Bronchus fibroblast of lung (primary cell): ENCODE data around the gene HBQ1. TPM values are rescaled to one million over a fixed set of nuclear protein-coding genes. Genes with fewer than 3 reads are reported as not detected.

Source experiments
- total RNA-seq: library from RNA; depleted of rRNA; stranded (reverse); fragments of >200 nt; gene quantifications from 2 replicates; pipeline ENCODE4 v1.2.3, GENCODE V29; 2015

HBQ1 gene
- 1.2 and 1.9 TPM in 2 replicates for total RNA-seq

GRCh38 chr16:180101-180675 lies at the start of gene HBQ1:
TSS of gene HBQ1 (plus strand) at chr16:180459. CDS start at chr16:180487, 28 bp downstream.

GRCh38 chr16:152141-153128 lies 27.8 kb upstream of the HBQ1 start, which contains the start of gene HBZ:
TSS of gene HBZ (plus strand) at chr16:152644. CDS start at chr16:152910, 266 bp downstream.

GRCh38 chr16:165539-166374 lies 14.5 kb upstream of the HBQ1 start, which contains the start of gene HBM:
TSS of gene HBM (plus strand) at chr16:165978. CDS start at chr16:165998, 20 bp downstream.

GRCh38 chr16:172374-172941 lies 7.8 kb upstream of the HBQ1 start, which contains the start of gene HBA2:
TSS of gene HBA2 (plus strand) at chr16:172876. CDS start at chr16:172913, 37 bp downstream.

GRCh38 chr16:176477-177382 lies 3.5 kb upstream of the HBQ1 start, which contains the start of gene HBA1:
TSS of gene HBA1 (plus strand) at chr16:176680. CDS start at chr16:176717, 37 bp downstream.

GRCh38 chr16:228852-229730 lies 48.8 kb downstream of the HBQ1 start, which contains the start of gene LUC7L:
TSS of gene LUC7L (minus strand) at chr16:229449. CDS start at chr16:229339, 110 bp downstream.

Other genes with a start within 250 kb of the HBQ1 start
- 7.9 and 8.2 TPM in 2 replicates for gene POLR3K, start 126.9 kb upstream of the HBQ1 start, total RNA-seq
- gene SNRNP25, start 126.6 kb upstream of the HBQ1 start, total RNA-seq: 55.0 and 59.3 TPM in 2 replicates
- 28.2 and 34.0 TPM in 2 replicates for gene RHBDF1, start 107.8 kb upstream of the HBQ1 start, total RNA-seq
- gene MPG, start 102.2 kb upstream of the HBQ1 start, total RNA-seq: 166 and 188 TPM in 2 replicates
- 12.9 and 14.4 TPM in 2 replicates for gene NPRL3, start 41.8 kb upstream of the HBQ1 start, total RNA-seq
- gene HBZ, start 27.8 kb upstream of the HBQ1 start, total RNA-seq: not detected in 2 replicates
- not detected in 2 replicates for gene HBM, start 14.5 kb upstream of the HBQ1 start, total RNA-seq
- gene HBA2, start 7.6 kb upstream of the HBQ1 start, total RNA-seq: 1.6 and 1.7 TPM in 2 replicates
- not detected in 2 replicates for gene HBA1, start 3.8 kb upstream of the HBQ1 start, total RNA-seq
- 25.6 and 38.5 TPM in 2 replicates for gene LUC7L, start 49.0 kb downstream of the HBQ1 start, total RNA-seq
- gene FAM234A, start 54.4 kb downstream of the HBQ1 start, total RNA-seq: 76.9 and 86.8 TPM in 2 replicates
- gene RGS11, start 95.5 kb downstream of the HBQ1 start, total RNA-seq: 0.17 and 0.30 TPM in 2 replicates
- gene ARHGDIG, start 100.1 kb downstream of the HBQ1 start, total RNA-seq: not detected in 2 replicates
- gene PDIA2, start 102.7 kb downstream of the HBQ1 start, total RNA-seq: 0.17 and 0.45 TPM in 2 replicates
- 18.0 and 19.0 TPM in 2 replicates for gene AXIN1, start 172.3 kb downstream of the HBQ1 start, total RNA-seq
- 186 and 196 TPM in 2 replicates for gene MRPL28, start 190.1 kb downstream of the HBQ1 start, total RNA-seq
- gene PGAP6, start 201.5 kb downstream of the HBQ1 start, total RNA-seq: 41.5 and 49.5 TPM in 2 replicates
- 158 and 175 TPM in 2 replicates for gene NME4, start 216.7 kb downstream of the HBQ1 start, total RNA-seq
- 21.5 and 24.1 TPM in 2 replicates for gene DECR2, start 221.4 kb downstream of the HBQ1 start, total RNA-seq
- gene RAB11FIP3, start 245.2 kb downstream of the HBQ1 start, total RNA-seq: 15.3 and 17.5 TPM in 2 replicates